WTC11 (cell line): ENCODE data around the gene MTSS2. TPM values are rescaled to one million over a fixed set of nuclear protein-coding genes. Genes with fewer than 3 reads are reported as not detected.

ENCODE experiments used
- ATAC-seq: fragments of 200-7000 bp; cut with Tn5 transposase; 2 replicates; pipeline ENCODE4 v1.10.0; 2021; ENCODE audit warnings: mild to moderate bottlenecking, moderate library complexity
- Bru-seq: library from RNA; stranded (reverse); fragments of 400-500 nt; gene quantifications from one replicate; lab custom pipeline; 2021; lab: Mats Ljungman, UMichigan
- CTCF ChIA-PET: fragments of 300-600 bp; sonication (Branson Sonifier 250); formaldehyde crosslinking; loops from one replicate; lab custom pipeline; 2021; ENCODE audit warnings: antibody characterized with exemption; lab: Charles Lee
- POLR2A ChIA-PET: fragments of 350-600 bp; sonication (Branson Sonifier 250); formaldehyde crosslinking; loops from one replicate; lab custom pipeline; 2021; ENCODE audit warnings: antibody characterized with exemption; lab: Charles Lee
- DNase-seq: peaks from one replicate; pipeline ENCODE4 v3.0.0; 2021; ENCODE audit warnings: low spot score
- H3K27ac Mint-ChIP-seq: 2 replicates; pipeline ENCODE4 v1.8.0; 2021; ENCODE audit warnings: mixed read lengths
- H3K27me3 Mint-ChIP-seq: 2 replicates; pipeline ENCODE4 v1.8.0; 2021; ENCODE audit warnings: low read depth, mild to moderate bottlenecking, moderate library complexity, mixed read lengths
- H3K36me3 Mint-ChIP-seq: 2 replicates; pipeline ENCODE4 v1.8.0; 2021; ENCODE audit warnings: mixed read lengths
- H3K4me1 Mint-ChIP-seq: 2 replicates; pipeline ENCODE4 v1.8.0; 2022; ENCODE audit warnings: mixed read lengths
- H3K4me3 Mint-ChIP-seq: 2 replicates; pipeline ENCODE4 v1.8.0; 2021; ENCODE audit warnings: mild to moderate bottlenecking, moderate library complexity, mixed read lengths
- H3K9me3 Mint-ChIP-seq: 2 replicates; pipeline ENCODE4 v1.8.0; 2021; ENCODE audit warnings: mixed read lengths
- ATF3 ChIP-seq: sonication (generic); formaldehyde crosslinking; conservative IDR thresholded peaks from 2 replicates; pipeline ENCODE4 v1.8.1; 2022; ENCODE audit warnings: mild to moderate bottlenecking, missing genetic modification reagents
- CBFB ChIP-seq: sonication (generic); formaldehyde crosslinking; IDR thresholded peaks from 2 replicates; pipeline ENCODE4 v1.8.1; 2022; ENCODE audit warnings: mild to moderate bottlenecking, low read depth, missing genetic modification reagents
- CDX4 ChIP-seq: fragments of 250-450 bp; sonication (Bioruptor Pico); IDR thresholded peaks from 2 replicates; pipeline ENCODE4 v1.9.0; 2021; ENCODE audit warnings: moderate library complexity, mild to moderate bottlenecking, inconsistent platforms, borderline replicate concordance
- CREB1 ChIP-seq: sonication (generic); formaldehyde crosslinking; IDR thresholded peaks from 2 replicates; pipeline ENCODE4 v1.8.0; 2023; ENCODE audit warnings: mild to moderate bottlenecking, missing genetic modification reagents
- FOXP1 ChIP-seq: sonication (generic); formaldehyde crosslinking; IDR thresholded peaks from 2 replicates; pipeline ENCODE4 v1.8.0; 2022; ENCODE audit warnings: missing genetic modification reagents, mild to moderate bottlenecking, moderate library complexity, borderline replicate concordance
- GABPB1 ChIP-seq: sonication (generic); formaldehyde crosslinking; IDR thresholded peaks from 2 replicates; pipeline ENCODE4 v1.8.1; 2023; ENCODE audit warnings: mild to moderate bottlenecking, missing genetic modification reagents
- NFATC4 ChIP-seq: fragments of 250-450 bp; sonication (Bioruptor Pico); IDR thresholded peaks from 2 replicates; pipeline ENCODE4 v1.9.0; 2021; ENCODE audit warnings: mild to moderate bottlenecking
- SMAD3 ChIP-seq: sonication (generic); formaldehyde crosslinking; IDR thresholded peaks from 2 replicates; pipeline ENCODE4 v1.8.0; 2022; ENCODE audit warnings: missing genetic modification reagents, mild to moderate bottlenecking, borderline replicate concordance
- SMAD4 ChIP-seq: sonication (generic); formaldehyde crosslinking; IDR thresholded peaks from 2 replicates; pipeline ENCODE4 v1.8.0; 2022; ENCODE audit warnings: mild to moderate bottlenecking, missing genetic modification reagents
- TP53 ChIP-seq: sonication (generic); formaldehyde crosslinking; IDR thresholded peaks from 2 replicates; pipeline ENCODE4 v1.8.1; 2023; ENCODE audit warnings: mild to moderate bottlenecking, missing genetic modification reagents
- ZNF121 ChIP-seq: sonication (generic); formaldehyde crosslinking; IDR thresholded peaks from 2 replicates; pipeline ENCODE4 v1.8.0; 2023; ENCODE audit warnings: missing genetic modification reagents
- ZNF263 ChIP-seq: sonication (generic); formaldehyde crosslinking; IDR thresholded peaks from 2 replicates; pipeline ENCODE4 v1.8.1; 2022; ENCODE audit warnings: low read depth, mild to moderate bottlenecking, moderate library complexity, missing genetic modification reagents
- ZNF396 ChIP-seq: fragments of 250-450 bp; sonication (Bioruptor Pico); IDR thresholded peaks from 2 replicates; pipeline ENCODE4 v1.8.0; 2021; ENCODE audit warnings: mild to moderate bottlenecking, moderate library complexity, borderline replicate concordance
- ZNF532 ChIP-seq: fragments of 250-450 bp; sonication (Bioruptor Pico); IDR thresholded peaks from 2 replicates; pipeline ENCODE4 v1.9.0; 2021; ENCODE audit warnings: mild to moderate bottlenecking, borderline replicate concordance
- ZNF671 ChIP-seq: fragments of 250-450 bp; sonication (Bioruptor Pico); IDR thresholded peaks from 2 replicates; pipeline ENCODE4 v1.8.0; 2021; ENCODE audit warnings: mild to moderate bottlenecking
- long read RNA-seq, 3 experiments: library from RNA in 1 of 3; library from capped mRNA in 1 of 3; library from polyadenylated mRNA in 1 of 3; unstranded in 2 of 3; stranded (forward) in 1 of 3; transcript quantifications; one replicate each; pipeline ENCODE4 v2.0.0, GENCODE V29; 2021
- total RNA-seq: library from RNA; stranded (reverse); gene quantifications from 3 replicates; pipeline ENCODE4 v1.2.3, GENCODE V29; 2021
- TF ChIP-seq, protein P1 (sequence below): sonication (generic); formaldehyde crosslinking; IDR thresholded peaks from 2 replicates; pipeline ENCODE4 v1.8.1; 2023; ENCODE audit warnings: mild to moderate bottlenecking, missing genetic modification reagents, moderate library complexity
- TF ChIP-seq, protein P2 (sequence below): fragments of 250-450 bp; sonication (Bioruptor Pico); IDR thresholded peaks from 2 replicates; pipeline ENCODE4 v1.8.0; 2021; ENCODE audit warnings: mild to moderate bottlenecking
- TF ChIP-seq, protein P3 (sequence below): fragments of 250-450 bp; sonication (Bioruptor Pico); IDR thresholded peaks from 2 replicates; pipeline ENCODE4 v2.1.2; 2022; ENCODE audit warnings: mild to moderate bottlenecking, moderate library complexity
- TF ChIP-seq, protein P4 (sequence below): sonication (generic); formaldehyde crosslinking; IDR thresholded peaks from 2 replicates; pipeline ENCODE4 v1.8.0; 2023; ENCODE audit warnings: mild to moderate bottlenecking, missing genetic modification reagents
- TF ChIP-seq, protein P5 (sequence below): sonication (generic); formaldehyde crosslinking; IDR thresholded peaks from 2 replicates; pipeline ENCODE4 v1.8.1; 2022; ENCODE audit warnings: mild to moderate bottlenecking, missing genetic modification reagents, moderate library complexity, borderline replicate concordance
- TF ChIP-seq, protein P6 (sequence below): sonication (generic); formaldehyde crosslinking; IDR thresholded peaks from 2 replicates; pipeline ENCODE4 v1.8.0; 2022; ENCODE audit warnings: mild to moderate bottlenecking, missing genetic modification reagents

The MTSS2 gene, protein sequence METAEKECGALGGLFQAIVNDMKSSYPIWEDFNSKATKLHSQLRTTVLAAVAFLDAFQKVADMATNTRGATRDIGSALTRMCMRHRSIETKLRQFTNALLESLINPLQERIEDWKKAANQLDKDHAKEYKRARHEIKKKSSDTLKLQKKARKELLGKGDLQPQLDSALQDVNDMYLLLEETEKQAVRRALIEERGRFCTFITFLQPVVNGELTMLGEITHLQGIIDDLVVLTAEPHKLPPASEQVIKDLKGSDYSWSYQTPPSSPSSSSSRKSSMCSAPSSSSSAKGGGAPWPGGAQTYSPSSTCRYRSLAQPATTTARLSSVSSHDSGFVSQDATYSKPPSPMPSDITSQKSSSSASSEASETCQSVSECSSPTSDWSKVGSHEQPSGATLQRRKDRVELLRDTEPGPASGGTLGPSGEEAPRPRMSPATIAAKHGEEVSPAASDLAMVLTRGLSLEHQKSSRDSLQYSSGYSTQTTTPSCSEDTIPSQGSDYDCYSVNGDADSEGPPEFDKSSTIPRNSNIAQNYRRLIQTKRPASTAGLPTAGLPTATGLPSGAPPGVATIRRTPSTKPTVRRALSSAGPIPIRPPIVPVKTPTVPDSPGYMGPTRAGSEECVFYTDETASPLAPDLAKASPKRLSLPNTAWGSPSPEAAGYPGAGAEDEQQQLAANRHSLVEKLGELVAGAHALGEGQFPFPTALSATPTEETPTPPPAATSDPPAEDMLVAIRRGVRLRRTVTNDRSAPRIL
- total RNA-seq (28.3 to 34.9 TPM (median 31.2 TPM) in 3 replicates), Bru-seq, nascent RNA (percentile 54 among the genes with signal in this experiment)
- long read RNA-seq, experiment 1, partial matches to known transcripts, result 0 of 3 reads
- long read RNA-seq, experiment 1, other reads (novel, unspliced or antisense), result 3 of 3 reads
- long read RNA-seq, experiment 2, partial matches to known transcripts, result 1 of 23 reads
- long read RNA-seq, experiment 2, other reads (novel, unspliced or antisense), result 22 of 23 reads
- long read RNA-seq, experiment 3, result 0 reads

DNA sequence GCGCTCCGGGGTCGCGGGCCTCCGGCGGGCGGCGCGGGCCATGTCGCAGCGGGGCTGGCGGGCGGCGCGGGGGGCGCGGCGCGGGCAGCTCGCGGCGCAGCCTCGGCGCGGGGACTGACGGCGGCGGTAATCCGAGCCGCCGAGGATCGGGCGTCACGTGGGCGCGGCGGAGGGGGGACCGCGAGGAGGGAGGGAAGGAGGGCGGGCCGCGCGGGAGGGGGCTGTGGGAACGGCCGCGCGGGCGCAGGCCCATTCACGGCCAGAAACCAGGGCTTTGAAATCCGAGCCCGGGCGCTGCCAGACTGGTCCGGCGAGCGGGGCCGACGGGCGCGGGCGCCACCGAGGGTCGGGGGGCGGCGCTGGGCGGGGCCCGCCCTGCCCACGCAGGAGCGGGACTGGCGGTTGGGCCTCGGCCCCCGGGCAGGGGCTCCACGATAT is at the start of gene MTSS2:
Gene MTSS2, minus strand, starts transcription at position 116 of the 438 bp plus-strand sequence. CDS start 262 bp downstream, outside the sequence.
- ChIA-PET POLR2A (no interaction called here), CTCF (interaction anchor here (3.4 to 4.6 kb wide), 2 partner anchors 52 to 85 kb away, joined by 32 to 43 read pairs; no protein-coding TSS in a partner anchor)
- peak within 1 kb of the TSS; percentile 70 for H3K27ac Mint-ChIP-seq
- peak; percentile 82 for DNase-seq
- no peaks in the 10 kb centered on the region for H3K9me3 Mint-ChIP-seq
- H3K27me3 Mint-ChIP-seq, result no peaks in the 10 kb centered on the region
- H3K4me3 Mint-ChIP-seq, result peak within 1 kb of the TSS; percentile 65
- no peaks in the 10 kb centered on the region for H3K36me3 Mint-ChIP-seq
- peak; percentile 55 for ATAC-seq
- H3K4me1 Mint-ChIP-seq, result peaks cover 26% of the 10 kb centered on the region
- TF ChIP-seq ZNF532 (CRISPR knock-in tag) (no peak), NFATC4 (CRISPR knock-in tag) (no peak), TP53 (no peak; the same call in 1 of the 2 replicates), CREB1 (CRISPR knock-in tag) (no peak), CDX4 (CRISPR knock-in tag) (no peak), ATF3 (CRISPR knock-in tag) (no peak), CBFB (CRISPR knock-in tag) (no peak), SMAD3 (CRISPR knock-in tag) (no peak), GABPB1 (CRISPR knock-in tag) (0 out of 2 replicates have a peak, but pooled peaks have one; percentile 21), FOXP1 (CRISPR knock-in tag) (0 out of 2 replicates have a peak, but pooled peaks have one; percentile 14), ZNF121 (CRISPR knock-in tag) (no peak), ZNF263 (no peak), SMAD4 (CRISPR knock-in tag) (no peak), ZNF396 (CRISPR knock-in tag) (no peak), ZNF671 (CRISPR knock-in tag) (no peak)
- TF ChIP-seq, protein P1, sequence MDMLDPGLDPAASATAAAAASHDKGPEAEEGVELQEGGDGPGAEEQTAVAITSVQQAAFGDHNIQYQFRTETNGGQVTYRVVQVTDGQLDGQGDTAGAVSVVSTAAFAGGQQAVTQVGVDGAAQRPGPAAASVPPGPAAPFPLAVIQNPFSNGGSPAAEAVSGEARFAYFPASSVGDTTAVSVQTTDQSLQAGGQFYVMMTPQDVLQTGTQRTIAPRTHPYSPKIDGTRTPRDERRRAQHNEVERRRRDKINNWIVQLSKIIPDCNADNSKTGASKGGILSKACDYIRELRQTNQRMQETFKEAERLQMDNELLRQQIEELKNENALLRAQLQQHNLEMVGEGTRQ (CRISPR knock-in tag), result peak; percentile 95
- TF ChIP-seq, protein P2, sequence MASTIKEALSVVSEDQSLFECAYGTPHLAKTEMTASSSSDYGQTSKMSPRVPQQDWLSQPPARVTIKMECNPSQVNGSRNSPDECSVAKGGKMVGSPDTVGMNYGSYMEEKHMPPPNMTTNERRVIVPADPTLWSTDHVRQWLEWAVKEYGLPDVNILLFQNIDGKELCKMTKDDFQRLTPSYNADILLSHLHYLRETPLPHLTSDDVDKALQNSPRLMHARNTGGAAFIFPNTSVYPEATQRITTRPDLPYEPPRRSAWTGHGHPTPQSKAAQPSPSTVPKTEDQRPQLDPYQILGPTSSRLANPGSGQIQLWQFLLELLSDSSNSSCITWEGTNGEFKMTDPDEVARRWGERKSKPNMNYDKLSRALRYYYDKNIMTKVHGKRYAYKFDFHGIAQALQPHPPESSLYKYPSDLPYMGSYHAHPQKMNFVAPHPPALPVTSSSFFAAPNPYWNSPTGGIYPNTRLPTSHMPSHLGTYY (CRISPR knock-in tag), result no peak
- TF ChIP-seq, protein P3, sequence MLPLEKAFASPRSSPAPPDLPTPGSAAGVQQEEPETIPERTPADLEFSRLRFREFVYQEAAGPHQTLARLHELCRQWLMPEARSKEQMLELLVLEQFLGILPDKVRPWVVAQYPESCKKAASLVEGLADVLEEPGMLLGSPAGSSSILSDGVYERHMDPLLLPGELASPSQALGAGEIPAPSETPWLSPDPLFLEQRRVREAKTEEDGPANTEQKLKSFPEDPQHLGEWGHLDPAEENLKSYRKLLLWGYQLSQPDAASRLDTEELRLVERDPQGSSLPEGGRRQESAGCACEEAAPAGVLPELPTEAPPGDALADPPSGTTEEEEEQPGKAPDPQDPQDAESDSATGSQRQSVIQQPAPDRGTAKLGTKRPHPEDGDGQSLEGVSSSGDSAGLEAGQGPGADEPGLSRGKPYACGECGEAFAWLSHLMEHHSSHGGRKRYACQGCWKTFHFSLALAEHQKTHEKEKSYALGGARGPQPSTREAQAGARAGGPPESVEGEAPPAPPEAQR, result no peak
- TF ChIP-seq, protein P4, sequence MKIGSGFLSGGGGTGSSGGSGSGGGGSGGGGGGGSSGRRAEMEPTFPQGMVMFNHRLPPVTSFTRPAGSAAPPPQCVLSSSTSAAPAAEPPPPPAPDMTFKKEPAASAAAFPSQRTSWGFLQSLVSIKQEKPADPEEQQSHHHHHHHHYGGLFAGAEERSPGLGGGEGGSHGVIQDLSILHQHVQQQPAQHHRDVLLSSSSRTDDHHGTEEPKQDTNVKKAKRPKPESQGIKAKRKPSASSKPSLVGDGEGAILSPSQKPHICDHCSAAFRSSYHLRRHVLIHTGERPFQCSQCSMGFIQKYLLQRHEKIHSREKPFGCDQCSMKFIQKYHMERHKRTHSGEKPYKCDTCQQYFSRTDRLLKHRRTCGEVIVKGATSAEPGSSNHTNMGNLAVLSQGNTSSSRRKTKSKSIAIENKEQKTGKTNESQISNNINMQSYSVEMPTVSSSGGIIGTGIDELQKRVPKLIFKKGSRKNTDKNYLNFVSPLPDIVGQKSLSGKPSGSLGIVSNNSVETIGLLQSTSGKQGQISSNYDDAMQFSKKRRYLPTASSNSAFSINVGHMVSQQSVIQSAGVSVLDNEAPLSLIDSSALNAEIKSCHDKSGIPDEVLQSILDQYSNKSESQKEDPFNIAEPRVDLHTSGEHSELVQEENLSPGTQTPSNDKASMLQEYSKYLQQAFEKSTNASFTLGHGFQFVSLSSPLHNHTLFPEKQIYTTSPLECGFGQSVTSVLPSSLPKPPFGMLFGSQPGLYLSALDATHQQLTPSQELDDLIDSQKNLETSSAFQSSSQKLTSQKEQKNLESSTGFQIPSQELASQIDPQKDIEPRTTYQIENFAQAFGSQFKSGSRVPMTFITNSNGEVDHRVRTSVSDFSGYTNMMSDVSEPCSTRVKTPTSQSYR (CRISPR knock-in tag), result no peak
- TF ChIP-seq, protein P5, sequence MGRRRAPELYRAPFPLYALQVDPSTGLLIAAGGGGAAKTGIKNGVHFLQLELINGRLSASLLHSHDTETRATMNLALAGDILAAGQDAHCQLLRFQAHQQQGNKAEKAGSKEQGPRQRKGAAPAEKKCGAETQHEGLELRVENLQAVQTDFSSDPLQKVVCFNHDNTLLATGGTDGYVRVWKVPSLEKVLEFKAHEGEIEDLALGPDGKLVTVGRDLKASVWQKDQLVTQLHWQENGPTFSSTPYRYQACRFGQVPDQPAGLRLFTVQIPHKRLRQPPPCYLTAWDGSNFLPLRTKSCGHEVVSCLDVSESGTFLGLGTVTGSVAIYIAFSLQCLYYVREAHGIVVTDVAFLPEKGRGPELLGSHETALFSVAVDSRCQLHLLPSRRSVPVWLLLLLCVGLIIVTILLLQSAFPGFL (CRISPR knock-in tag), result no peak
- TF ChIP-seq, protein P6, sequence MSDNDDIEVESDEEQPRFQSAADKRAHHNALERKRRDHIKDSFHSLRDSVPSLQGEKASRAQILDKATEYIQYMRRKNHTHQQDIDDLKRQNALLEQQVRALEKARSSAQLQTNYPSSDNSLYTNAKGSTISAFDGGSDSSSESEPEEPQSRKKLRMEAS (CRISPR knock-in tag), result no peak
